ENCODE measurements around the gene SERPINA3.
"Not testable (repeated sequence)": the region's sequence is repeated elsewhere in the genome, so short reads cannot be mapped to it uniquely, and the experiment has no call there.

The SERPINA3 gene

GRCh38 chr14:94584591-94585280 is 27.5 kb upstream of the SERPINA3 start:
- no peak for DNase-seq (ENCODE audit: low spot score)

- no peak for DNase-seq (ENCODE audit: low spot score)
Observed at GRCh38 chr14:94586635-94587034, 25.6 kb upstream of the SERPINA3 start.

GRCh38 chr14:94588311-94588710 is 23.9 kb upstream of the SERPINA3 start:
- DNase-seq (ENCODE audit: low spot score): no peak

- DNase-seq (ENCODE audit: low spot score): no peak
Observed at GRCh38 chr14:94591073-94591472, 21.1 kb upstream of the SERPINA3 start.

- no peak for DNase-seq (ENCODE audit: low spot score)
Observed at GRCh38 chr14:94591871-94592270, 20.3 kb upstream of the SERPINA3 start.

- no peak for DNase-seq (ENCODE audit: low spot score)
Observed at GRCh38 chr14:94592457-94592856, 19.7 kb upstream of the SERPINA3 start.

GRCh38 chr14:94593376-94593748 is 18.8 kb upstream of the SERPINA3 start:
- DNase-seq (ENCODE audit: low spot score): no peak

- DNase-seq (ENCODE audit: low spot score): no peak
Observed at GRCh38 chr14:94593749-94594431, 18.3 kb upstream of the SERPINA3 start.

GRCh38 chr14:94594441-94594840 is 17.8 kb upstream of the SERPINA3 start:
- no peak for DNase-seq (ENCODE audit: low spot score)

GRCh38 chr14:94595912-94596311 is 16.3 kb upstream of the SERPINA3 start:
- DNase-seq (ENCODE audit: low spot score): no peak

GRCh38 chr14:94596361-94596760 is 15.8 kb upstream of the SERPINA3 start:
- DNase-seq (ENCODE audit: low spot score): no peak

- no peak for DNase-seq (ENCODE audit: low spot score)
Observed at GRCh38 chr14:94597788-94598187, 14.4 kb upstream of the SERPINA3 start.

GRCh38 chr14:94598506-94598815 is 13.7 kb upstream of the SERPINA3 start:
- DNase-seq (ENCODE audit: low spot score): no peak

- no peak for DNase-seq (ENCODE audit: low spot score)
Observed at GRCh38 chr14:94598816-94599655, 13.2 kb upstream of the SERPINA3 start.

- DNase-seq (ENCODE audit: low spot score): no peak
Observed at GRCh38 chr14:94599656-94600004, 12.6 kb upstream of the SERPINA3 start.

GRCh38 chr14:94600148-94600545 is 12.0 kb upstream of the SERPINA3 start:
- DNase-seq (ENCODE audit: low spot score): no peak

- DNase-seq (ENCODE audit: low spot score): no peak
Observed at GRCh38 chr14:94601884-94602391, 10.3 kb upstream of the SERPINA3 start.

- DNase-seq (ENCODE audit: low spot score): no peak
Observed at GRCh38 chr14:94602722-94603121, 9.5 kb upstream of the SERPINA3 start.

GRCh38 chr14:94605361-94605760 is 6.8 kb upstream of the SERPINA3 start:
- DNase-seq (ENCODE audit: low spot score): no peak

- DNase-seq (ENCODE audit: low spot score): not testable (repeated sequence)
Observed at GRCh38 chr14:94608966-94609365, 3.2 kb upstream of the SERPINA3 start.

- DNase-seq (ENCODE audit: low spot score): no peak
Observed at GRCh38 chr14:94611179-94611578, 1.0 kb upstream of the SERPINA3 start.

GRCh38 chr14:94612580-94613554 is 676 bp downstream of the SERPINA3 start:
- no peak for DNase-seq (ENCODE audit: low spot score)

All from left forelimb (tissue), 1 donor.